Keratinocyte (primary cell): ENCODE measurements around the gene C16orf95. TPM values are rescaled to one million over a fixed set of nuclear protein-coding genes. Genes with fewer than 3 reads are reported as not detected.

Experiments used
- DNase-seq: peaks from one replicate; pipeline ENCODE4 v3.0.0-alpha.2; 2011; ENCODE audit warnings: low read depth, missing footprints, low spot score
- FAIRE-seq: peaks from 2 replicates; lab custom pipeline; 2011; peaks lifted over from hg19 to GRCh38; lab: Jason Lieb, UNC
- H2AFZ ChIP-seq: 2 replicates; pipeline ENCODE4 v1.6.0; 2012; ENCODE audit warnings: low read length, control low read depth, inconsistent platforms; ENCODE audit not compliant: control insufficient read depth
- H3K27ac ChIP-seq: 2 replicates; pipeline ENCODE4 v1.5.1; 2011; ENCODE audit warnings: low read length; ENCODE audit not compliant: control insufficient read depth, insufficient read depth
- H3K27me3 ChIP-seq: 3 replicates; pipeline ENCODE4 v1.6.0; 2011; ENCODE audit warnings: low read length; ENCODE audit not compliant: control insufficient read depth, insufficient read depth; ENCODE audit errors: extremely low read depth
- H3K36me3 ChIP-seq, 2 experiments: 2 replicates in 1 of 2; 3 replicates in 1 of 2; pipeline ENCODE4 v1.5.1; 2011; ENCODE audit warnings: low read length in 2 of 2, mild to moderate bottlenecking in 1 of 2; ENCODE audit not compliant: control insufficient read depth in 2 of 2, insufficient read depth in 2 of 2; ENCODE audit errors: extremely low read depth in 1 of 2
- H3K4me1 ChIP-seq: 3 replicates; pipeline ENCODE4 v1.5.1; 2011; ENCODE audit warnings: low read length; ENCODE audit not compliant: control insufficient read depth, insufficient read depth; ENCODE audit errors: extremely low read depth
- H3K4me2 ChIP-seq: 3 replicates; pipeline ENCODE4 v1.6.0; 2011; ENCODE audit warnings: low read depth, low read length; ENCODE audit not compliant: control insufficient read depth, insufficient read depth; ENCODE audit errors: extremely low read depth
- H3K4me3 ChIP-seq, 3 experiments: fragments of 200-600 bp in 1 of 3; sonication (generic) in 1 of 3; 2 replicates in 2 of 3; 3 replicates in 1 of 3; pipeline ENCODE4 v1.5.1; 2011 to 2016; ENCODE audit warnings: low read length in 3 of 3, mild to moderate bottlenecking in 3 of 3, control low read depth in 2 of 3, inconsistent platforms in 1 of 3, low read depth in 1 of 3, mixed read lengths in 1 of 3, mixed run types in 1 of 3, moderate library complexity in 1 of 3; ENCODE audit not compliant: control insufficient read depth in 2 of 3, insufficient read depth in 2 of 3; ENCODE audit errors: extremely low read depth in 1 of 3
- H3K79me2 ChIP-seq: 2 replicates; pipeline ENCODE4 v1.6.0; 2012; ENCODE audit warnings: low read length; ENCODE audit not compliant: control insufficient read depth, insufficient read depth
- H3K9ac ChIP-seq: 3 replicates; pipeline ENCODE4 v1.6.0; 2011; ENCODE audit warnings: low read length; ENCODE audit not compliant: control insufficient read depth, insufficient read depth; ENCODE audit errors: extremely low read depth
- H3K9me1 ChIP-seq: 3 replicates; pipeline ENCODE4 v1.6.0; 2011; ENCODE audit warnings: low read length; ENCODE audit not compliant: control insufficient read depth, insufficient read depth; ENCODE audit errors: extremely low read depth
- H3K9me3 ChIP-seq: 2 replicates; pipeline ENCODE4 v1.5.1; 2012; ENCODE audit warnings: low read depth, low read length; ENCODE audit not compliant: control insufficient read depth
- H4K20me1 ChIP-seq: 3 replicates; pipeline ENCODE4 v1.6.0; 2011; ENCODE audit warnings: low read length; ENCODE audit not compliant: control insufficient read depth, insufficient read depth; ENCODE audit errors: extremely low read depth
- CTCF ChIP-seq, 3 experiments: IDR thresholded peaks in 1 of 3; conservative IDR thresholded peaks in 1 of 3; optimal IDR thresholded peaks in 1 of 3; 2 replicates in 2 of 3; 3 replicates in 1 of 3; pipeline versions ENCODE3 to v1.5.1; 2011; ENCODE audit warnings: low read length in 3 of 3, mild to moderate bottlenecking in 3 of 3, moderate library complexity in 2 of 3, control low read depth in 1 of 3, inconsistent platforms in 1 of 3; ENCODE audit not compliant: insufficient read depth in 2 of 3; ENCODE audit errors: extremely low read depth in 1 of 3
- EZH2 ChIP-seq: IDR thresholded peaks from one replicate; pipeline ENCODE4 v1.6.1; 2012; ENCODE audit warnings: inconsistent platforms, mild to moderate bottlenecking, low read length, moderate library complexity
- dilution Hi-C: fragments of 300-500 bp; cut with MboI; formaldehyde crosslinking; loops from one replicate; pipeline ENCODE4 v1.7.0; 2020; ENCODE audit warnings: low sequenced_read_pairs; ENCODE audit not compliant: extremely low pct_ligation_motif_present
- polyA plus RNA-seq, 5 experiments: library from polyadenylated mRNA; depleted of rRNA in 3 of 5; stranded (reverse) in 3 of 5; stranded (forward) in 1 of 5; unstranded in 1 of 5; fragments of >200 nt; gene quantifications; 1 replicate in 1 of 5; 2 replicates in 3 of 5; 3 replicates in 1 of 5; pipeline versions ENCODE4 v1.2.1 to v1.2.3, GENCODE V29; 2011 to 2012; ENCODE audit warnings: missing spikeins in 2 of 5, low read depth in 1 of 5, low replicate concordance in 1 of 5

The C16orf95 gene
- polyA plus RNA-seq, 1 donor (not counting 4 experiments of a cell fraction or from before 2014, with no cell fraction given), result 1.5 TPM

GRCh38 chr16:87359121-87359520 is 41.9 kb upstream of the C16orf95 start:
- Histone ChIP-seq H3K27ac (no peak overlapping the region), H3K4me1 (no peaks in the 10 kb centered on the region), H3K4me2 (no peak overlapping the region), H3K9ac (no peak overlapping the region), H3K4me3 (no peak overlapping the region), H4K20me1 (peaks cover 7% of the 10 kb centered on the region), H3K79me2 (peaks cover 18% of the 10 kb centered on the region), H3K9me3 (no peaks in the 10 kb centered on the region), H2AFZ (no peak overlapping the region), H3K36me3 (peaks cover 27 to 43% of the 10 kb centered on the region in 2 experiments), H3K9me1 (no peaks in the 10 kb centered on the region), H3K27me3 (no peaks in the 10 kb centered on the region)
- TF ChIP-seq EZH2, result no peak
- TF ChIP-seq CTCF (optimal IDR thresholded peaks at IDR 0.05 in 1 of 3, IDR thresholded peaks at IDR 0.05 in 1 of 3, conservative IDR thresholded peaks at IDR 0.05 in 1 of 3; ENCODE audit: extremely low read depth in 1 of 3, insufficient read depth in 2 of 3, low read length in 3 of 3), result no peak
- FAIRE-seq, result no peak
- DNase-seq, result no peak
- dilution Hi-C loops, result no loop called here

GRCh38 chr16:87358696-87359095 is 41.5 kb upstream of the C16orf95 start:
- peaks cover 26 to 40% of the 10 kb centered on the region in 2 experiments for H3K36me3 ChIP-seq
- H3K79me2 ChIP-seq, result peaks cover 15% of the 10 kb centered on the region
- no peak for TF ChIP-seq CTCF (optimal IDR thresholded peaks at IDR 0.05 in 1 of 3, IDR thresholded peaks at IDR 0.05 in 1 of 3, conservative IDR thresholded peaks at IDR 0.05 in 1 of 3; ENCODE audit: extremely low read depth in 1 of 3, insufficient read depth in 2 of 3, low read length in 3 of 3)
- no peak for TF ChIP-seq EZH2
- no peak overlapping the region for H3K27ac ChIP-seq
- no peak for DNase-seq
- no peak overlapping the region for H2AFZ ChIP-seq
- H3K4me3 ChIP-seq, result no peak overlapping the region
- H3K4me2 ChIP-seq, result no peak overlapping the region
- H3K4me1 ChIP-seq, result no peaks in the 10 kb centered on the region
- no peaks in the 10 kb centered on the region for H3K9me1 ChIP-seq
- no peaks in the 10 kb centered on the region for H3K9me3 ChIP-seq
- H4K20me1 ChIP-seq, result peaks cover 6% of the 10 kb centered on the region
- dilution Hi-C loops, result no loop called here
- H3K9ac ChIP-seq, result no peak overlapping the region
- FAIRE-seq, result no peak
- H3K27me3 ChIP-seq, result no peaks in the 10 kb centered on the region
